Peyer's patch (tissue), 4 donors: Measurements from ENCODE around the gene USP40. TPM values are rescaled to one million over a fixed set of nuclear protein-coding genes. Genes with fewer than 3 reads are reported as not detected.

ENCODE experiments used
- DNase-seq, 3 donors: peaks; one replicate each; pipeline ENCODE4 v3.0.0-alpha.2; 2017 to 2019
- H3K27ac ChIP-seq, 4 donors: fragments of 200-600 bp; sonication (generic); one replicate each; pipeline ENCODE4 v1.5.1; 2016 to 2019
- H3K27me3 ChIP-seq, 2 donors: fragments of 200-600 bp; sonication (generic); one replicate each; pipeline ENCODE4 v1.5.1; 2019
- H3K36me3 ChIP-seq, 3 donors: fragments of 200-600 bp; sonication (generic); one replicate each; pipeline ENCODE4 v1.5.1; 2016 to 2019
- H3K4me1 ChIP-seq, 4 donors: fragments of 200-600 bp; sonication (generic); one replicate each; pipeline ENCODE4 v1.5.1; 2016 to 2019
- H3K4me3 ChIP-seq, 4 donors: fragments of 200-600 bp; sonication (generic); 1 replicate in 3 of 4; 2 replicates in 1 of 4; pipeline ENCODE4 v1.5.1; 2016 to 2019; ENCODE audit warnings: mild to moderate bottlenecking in 1 of 4
- H3K9me3 ChIP-seq, 4 donors: fragments of 200-600 bp; sonication (generic); one replicate each; pipeline ENCODE4 v1.5.1; 2016 to 2019; ENCODE audit warnings: mild to moderate bottlenecking in 1 of 4
- CTCF ChIP-seq, 6 experiments: fragments of 450-650 bp in 4 of 6; fragments of 200-600 bp in 2 of 6; sonication (generic) in 1 of 6; IDR thresholded peaks; one replicate each; pipeline ENCODE4 v1.5.1; 2017 to 2019; ENCODE audit warnings: antibody characterized with exemption in 6 of 6, mild to moderate bottlenecking in 3 of 6, moderate library complexity in 1 of 6
- POLR2A ChIP-seq, 2 donors: fragments of 450-650 bp; IDR thresholded peaks; one replicate each; pipeline ENCODE4 v1.5.1; 2017; ENCODE audit warnings: antibody characterized with exemption in 2 of 2, mild to moderate bottlenecking in 2 of 2, moderate library complexity in 2 of 2
- total RNA-seq, 4 donors: library from RNA; depleted of rRNA; stranded (reverse); fragments of >200 nt; gene quantifications; one replicate each; pipeline ENCODE4 v1.1.0, GENCODE V29; 2016

Gene USP40
- total RNA-seq, 4 donors from 2014 or later: 34.3 to 58.7 (median 45.0) TPM

GRCh38 chr2:233492078-233492477, 74.5 kb downstream of the USP40 start:
- DNase-seq: no peak
- H3K36me3 ChIP-seq: peaks cover 0 to 60% (median 0%) of the 10 kb centered on the region in 3 donors
- no peaks in the 10 kb centered on the region for H3K27me3 ChIP-seq
- no peaks in the 10 kb centered on the region for H3K9me3 ChIP-seq
- no peak overlapping the region for H3K4me3 ChIP-seq
- H3K27ac ChIP-seq: no peak overlapping the region
- TF ChIP-seq POLR2A (IDR thresholded peaks at IDR 0.05): no peak
- TF ChIP-seq CTCF (IDR thresholded peaks at IDR 0.05): no peak
- H3K4me1 ChIP-seq: no peaks in the 10 kb centered on the region

GRCh38 chr2:233491326-233491725, 75.3 kb downstream of the USP40 start:
- TF ChIP-seq CTCF (IDR thresholded peaks at IDR 0.05) (no peak), POLR2A (IDR thresholded peaks at IDR 0.05) (no peak)
- Histone ChIP-seq H3K4me3 (no peak overlapping the region), H3K27me3 (no peaks in the 10 kb centered on the region), H3K36me3 (peaks cover 0 to 65% (median 0%) of the 10 kb centered on the region in 3 donors), H3K27ac (no peak overlapping the region), H3K9me3 (no peaks in the 10 kb centered on the region), H3K4me1 (no peaks in the 10 kb centered on the region)
- DNase-seq: no peak

- Histone ChIP-seq H3K27me3 (no peaks in the 10 kb centered on the region), H3K4me1 (no peaks in the 10 kb centered on the region), H3K9me3 (no peaks in the 10 kb centered on the region), H3K4me3 (no peak overlapping the region), H3K27ac (no peak overlapping the region), H3K36me3 (peaks cover 0 to 66% (median 0%) of the 10 kb centered on the region in 3 donors)
- no peak for DNase-seq
- TF ChIP-seq POLR2A (IDR thresholded peaks at IDR 0.05) (no peak), CTCF (IDR thresholded peaks at IDR 0.05) (no peak)
Observed at GRCh38 chr2:233490831-233491230, 75.8 kb downstream of the USP40 start.

GRCh38 chr2:233489666-233490065, 76.9 kb downstream of the USP40 start:
- H3K27ac ChIP-seq: no peak overlapping the region
- H3K4me3 ChIP-seq: no peak overlapping the region
- H3K4me1 ChIP-seq: no peaks in the 10 kb centered on the region
- no peak for DNase-seq
- no peaks in the 10 kb centered on the region for H3K27me3 ChIP-seq
- H3K36me3 ChIP-seq: peaks cover 0 to 69% (median 0%) of the 10 kb centered on the region in 3 donors
- no peak for TF ChIP-seq POLR2A (IDR thresholded peaks at IDR 0.05)
- no peak for TF ChIP-seq CTCF (IDR thresholded peaks at IDR 0.05)
- no peaks in the 10 kb centered on the region for H3K9me3 ChIP-seq

- Histone ChIP-seq H3K4me3 (no peak overlapping the region), H3K9me3 (no peaks in the 10 kb centered on the region), H3K36me3 (peaks cover 0 to 68% (median 0%) of the 10 kb centered on the region in 3 donors), H3K4me1 (no peaks in the 10 kb centered on the region), H3K27me3 (no peaks in the 10 kb centered on the region), H3K27ac (no peak overlapping the region)
- TF ChIP-seq POLR2A (IDR thresholded peaks at IDR 0.05): no peak
- TF ChIP-seq CTCF (IDR thresholded peaks at IDR 0.05): no peak
- DNase-seq: no peak
Observed at GRCh38 chr2:233489143-233489542, 77.4 kb downstream of the USP40 start.
